Psoas muscle (tissue), 8 donors: ENCODE data around the gene VWA8. TPM values are rescaled to one million over a fixed set of nuclear protein-coding genes. Genes with fewer than 3 reads are reported as not detected.

ENCODE experiments used
- ATAC-seq, 4 donors: fragments of 200-7000 bp; cut with Tn5 transposase; one replicate each; pipeline ENCODE4 v1.9.1; 2020; ENCODE audit warnings: moderate library complexity in 3 of 4, mild to moderate bottlenecking in 2 of 4
- DNase-seq, 2 donors: peaks; one replicate each; pipeline ENCODE4 v3.0.0-alpha.2; 2020
- H3K27ac ChIP-seq: fragments of 200-600 bp; one replicate; pipeline ENCODE4 v1.8.0; 2022
- H3K27me3 ChIP-seq, 3 donors: fragments of 200-600 bp in 1 of 3; one replicate each; pipeline versions ENCODE4 v1.6.1 to v1.8.0; 2013 to 2022; ENCODE audit warnings: low read length in 2 of 3, mild to moderate bottlenecking in 2 of 3, moderate library complexity in 1 of 3; ENCODE audit not compliant: insufficient read depth in 3 of 3
- H3K36me3 ChIP-seq, 2 donors: fragments of 200-600 bp in 1 of 2; one replicate each; pipeline versions ENCODE4 v1.6.1 to v1.8.0; 2013 to 2022; ENCODE audit warnings: low read depth in 1 of 2, mild to moderate bottlenecking in 1 of 2, moderate library complexity in 1 of 2; ENCODE audit not compliant: insufficient read depth in 1 of 2
- H3K4me1 ChIP-seq: fragments of 200-600 bp; one replicate; pipeline ENCODE4 v1.8.0; 2022
- H3K4me3 ChIP-seq: fragments of 200-600 bp; one replicate; pipeline ENCODE4 v1.8.0; 2022; ENCODE audit warnings: mild to moderate bottlenecking
- H3K9me3 ChIP-seq: fragments of 200-600 bp; one replicate; pipeline ENCODE4 v1.8.0; 2022
- CTCF ChIP-seq: fragments of 200-600 bp; IDR thresholded peaks from one replicate; pipeline ENCODE4 v1.8.0; 2022; ENCODE audit warnings: antibody characterized with exemption
- WGBS, 3 donors: extraction: QIAGEN DNeasy Blood & Tissue Kit; methylation state at CpG; one replicate each; pipeline versions ENCODE4 v1.1.6 to v1.1.7; 2013; 5-methylcytosine and 5-hydroxymethylcytosine counted together
- intact Hi-C, 2 donors: fragments of 100-400 bp; cut with DNase I; formaldehyde crosslinking; loops; one replicate each; pipeline versions ENCODE4 v1.11.0 to v1.14.2; 2022
- polyA plus RNA-seq, 3 donors: library from polyadenylated mRNA; stranded (reverse); fragments of 200-250 nt; gene quantifications; one replicate each; pipeline ENCODE4 v1.2.3, GENCODE V29; 2013
- total RNA-seq, 4 donors: library from RNA; stranded (reverse); fragmentation: NEBNext Ultra II Directional in 2 of 4; extraction: Animal tissue kit (Norgen Biotek cat#: 25700) in 2 of 4; gene quantifications; one replicate each; pipeline versions ENCODE4 v1.2.1 to v1.2.4, GENCODE V29; 2021 to 2023
- donor health status: healthy with polysubstance abuse.
- donor health status: DM: no; HTN: no; CAD: no; lungs with moderate emphysema.
- donor health status: Bipolar disorder and iron deficiency.
- donor health status: healthy.
- donor health status: DM: yes; HTN: yes; CAD: no.
- donor health status: DM: no; HTN: no; CAD: no.
- donor health status: DM: no; HTN: no; CAD: no.
- donor health status: DM: yes; HTN: yes; CAD: no.

VWA8 gene
- total and polyA plus RNA-seq, 7 donors, result 8.6 to 50.5 (median 30.1) TPM

- H3K4me3 ChIP-seq, result no peak overlapping the region
- H3K36me3 ChIP-seq, result no peaks in the 10 kb centered on the region
- intact Hi-C loops, result no loop called here
- no peak for ATAC-seq
- no peak for TF ChIP-seq CTCF
- H3K27ac ChIP-seq, result no peak overlapping the region
- no peaks in the 10 kb centered on the region for H3K9me3 ChIP-seq
- no peaks in the 10 kb centered on the region for H3K27me3 ChIP-seq
- no peaks in the 10 kb centered on the region for H3K4me1 ChIP-seq
- DNase-seq, result no peak
- 71 to 83% (median 81%) methylated on average over 1 of the region's 1 CpG for WGBS, 3 donors
These were observed 33.8 kb upstream of the VWA8 start for GRCh38 chr13:41994696-41995095.

- 76 to 91% (median 86%) methylated on average over 1 of the region's 1 CpG for WGBS, 3 donors
These were observed 31.0 kb upstream of the VWA8 start for GRCh38 chr13:41991936-41992335.

GRCh38 chr13:41988244-41988643 is 27.3 kb upstream of the VWA8 start:
- Histone ChIP-seq H3K36me3 (no peaks in the 10 kb centered on the region), H3K4me3 (no peak overlapping the region), H3K4me1 (no peaks in the 10 kb centered on the region), H3K9me3 (no peaks in the 10 kb centered on the region), H3K27ac (no peak overlapping the region), H3K27me3 (no peaks in the 10 kb centered on the region)
- ATAC-seq (no peak), DNase-seq (no peak)
- no peak for TF ChIP-seq CTCF
- intact Hi-C loops, result no loop called here

More at GRCh38 chr13:41991936-41992335, 31.0 kb upstream of the VWA8 start:
- no peak for ATAC-seq
- no peaks in the 10 kb centered on the region for H3K36me3 ChIP-seq
- TF ChIP-seq CTCF, result no peak
- H3K27ac ChIP-seq, result no peak overlapping the region
- DNase-seq, result no peak
- H3K4me1 ChIP-seq, result no peaks in the 10 kb centered on the region
- H3K4me3 ChIP-seq, result no peak overlapping the region
- no peaks in the 10 kb centered on the region for H3K9me3 ChIP-seq
- intact Hi-C loops, result no loop called here
- H3K27me3 ChIP-seq, result no peaks in the 10 kb centered on the region

- Histone ChIP-seq H3K4me1 (no peaks in the 10 kb centered on the region), H3K9me3 (no peaks in the 10 kb centered on the region), H3K36me3 (no peaks in the 10 kb centered on the region), H3K27me3 (no peaks in the 10 kb centered on the region), H3K27ac (no peak overlapping the region), H3K4me3 (no peak overlapping the region)
- 81 to 94% (median 90%) methylated on average over 2 of the region's 2 CpGs for WGBS, 3 donors
- DNase-seq (no peak), ATAC-seq (no peak)
- intact Hi-C loops, result no loop called here
- no peak for TF ChIP-seq CTCF
These were observed 25.0 kb upstream of the VWA8 start for GRCh38 chr13:41985788-41986508.
